ENCODE results near the gene RAB25.
A peak's percentile ranks its signal among the peaks of the same experiment; 100 is the strongest.

Gene RAB25

DNA sequence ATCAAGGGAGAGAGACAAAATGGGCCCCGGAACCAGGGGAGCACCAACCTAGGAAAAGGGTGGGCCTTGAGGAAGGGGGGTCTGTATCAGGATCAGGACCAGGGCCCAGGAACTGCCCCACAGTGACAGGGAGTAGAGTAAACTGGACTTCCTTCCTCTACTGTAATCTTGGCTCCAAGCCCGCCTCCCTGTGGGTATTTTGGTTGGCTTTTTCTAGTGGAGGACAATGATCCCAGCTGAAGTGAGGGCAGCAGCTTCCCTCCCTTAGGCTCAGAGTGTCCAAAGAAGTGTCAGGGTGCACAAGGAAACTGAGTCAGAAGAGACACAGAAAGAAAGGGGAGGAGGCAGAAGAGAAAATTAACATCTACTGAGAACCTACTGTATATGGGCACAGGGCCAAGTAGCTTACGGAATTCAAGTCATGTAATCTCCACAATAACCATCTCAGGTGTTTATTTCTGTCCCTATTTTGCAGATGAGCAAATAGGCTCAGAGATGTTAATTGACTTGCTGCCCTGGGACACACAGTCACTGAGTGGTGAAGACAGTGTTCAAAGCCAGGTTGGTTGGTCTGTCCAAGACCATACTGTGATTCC lies 12.2 kb upstream of the RAB25 start:
- TF ChIP-seq POLR2AphosphoS5 (IDR thresholded peaks at IDR 0.05; ENCODE audit: low read depth, low read length) = no peak
- TF ChIP-seq FOXP2 (optimal IDR thresholded peaks at IDR 0.05; ENCODE audit: borderline replicate concordance, extremely low read depth, extremely low read length, insufficient read depth) = no peak
- TF ChIP-seq TAF1 (IDR thresholded peaks at IDR 0.05; ENCODE audit: borderline replicate concordance, insufficient read depth, low read length) = no peak
- TF ChIP-seq, protein P1, sequence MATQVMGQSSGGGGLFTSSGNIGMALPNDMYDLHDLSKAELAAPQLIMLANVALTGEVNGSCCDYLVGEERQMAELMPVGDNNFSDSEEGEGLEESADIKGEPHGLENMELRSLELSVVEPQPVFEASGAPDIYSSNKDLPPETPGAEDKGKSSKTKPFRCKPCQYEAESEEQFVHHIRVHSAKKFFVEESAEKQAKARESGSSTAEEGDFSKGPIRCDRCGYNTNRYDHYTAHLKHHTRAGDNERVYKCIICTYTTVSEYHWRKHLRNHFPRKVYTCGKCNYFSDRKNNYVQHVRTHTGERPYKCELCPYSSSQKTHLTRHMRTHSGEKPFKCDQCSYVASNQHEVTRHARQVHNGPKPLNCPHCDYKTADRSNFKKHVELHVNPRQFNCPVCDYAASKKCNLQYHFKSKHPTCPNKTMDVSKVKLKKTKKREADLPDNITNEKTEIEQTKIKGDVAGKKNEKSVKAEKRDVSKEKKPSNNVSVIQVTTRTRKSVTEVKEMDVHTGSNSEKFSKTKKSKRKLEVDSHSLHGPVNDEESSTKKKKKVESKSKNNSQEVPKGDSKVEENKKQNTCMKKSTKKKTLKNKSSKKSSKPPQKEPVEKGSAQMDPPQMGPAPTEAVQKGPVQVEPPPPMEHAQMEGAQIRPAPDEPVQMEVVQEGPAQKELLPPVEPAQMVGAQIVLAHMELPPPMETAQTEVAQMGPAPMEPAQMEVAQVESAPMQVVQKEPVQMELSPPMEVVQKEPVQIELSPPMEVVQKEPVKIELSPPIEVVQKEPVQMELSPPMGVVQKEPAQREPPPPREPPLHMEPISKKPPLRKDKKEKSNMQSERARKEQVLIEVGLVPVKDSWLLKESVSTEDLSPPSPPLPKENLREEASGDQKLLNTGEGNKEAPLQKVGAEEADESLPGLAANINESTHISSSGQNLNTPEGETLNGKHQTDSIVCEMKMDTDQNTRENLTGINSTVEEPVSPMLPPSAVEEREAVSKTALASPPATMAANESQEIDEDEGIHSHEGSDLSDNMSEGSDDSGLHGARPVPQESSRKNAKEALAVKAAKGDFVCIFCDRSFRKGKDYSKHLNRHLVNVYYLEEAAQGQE (IDR thresholded peaks at IDR 0.05; ENCODE audit: insufficient read depth in 1 of 2, low read depth in 2 of 2, low read length in 2 of 2) = no peak
- no peak for TF ChIP-seq SIN3A (IDR thresholded peaks at IDR 0.05; ENCODE audit: borderline replicate concordance, insufficient read depth, low read length)

DNA sequence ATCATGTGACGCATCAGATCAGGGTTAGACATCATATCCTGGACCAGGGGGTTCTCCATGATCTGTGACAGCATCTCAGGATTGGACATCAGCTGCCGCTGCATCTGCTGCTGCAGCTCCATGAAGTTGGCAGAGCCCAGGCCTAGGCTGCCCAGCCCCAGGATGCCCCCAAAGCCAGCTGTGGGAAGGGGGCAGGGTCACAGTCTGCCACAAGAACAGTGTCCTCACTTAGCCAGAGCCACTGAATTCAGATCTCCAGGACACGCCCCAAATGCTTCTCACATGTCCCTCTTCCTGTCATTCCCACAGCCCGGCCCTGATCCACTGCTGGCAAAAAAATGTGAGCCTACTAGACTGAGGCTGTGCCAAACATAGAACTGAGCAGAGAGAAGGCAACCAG lies 10.6 kb upstream of the RAB25 start:
- TF ChIP-seq TAF1 (IDR thresholded peaks at IDR 0.05; ENCODE audit: borderline replicate concordance, insufficient read depth, low read length) (no peak), FOXP2 (optimal IDR thresholded peaks at IDR 0.05; ENCODE audit: borderline replicate concordance, extremely low read depth, extremely low read length, insufficient read depth) (no peak), POLR2AphosphoS5 (IDR thresholded peaks at IDR 0.05; ENCODE audit: low read depth, low read length) (no peak), SIN3A (IDR thresholded peaks at IDR 0.05; ENCODE audit: borderline replicate concordance, insufficient read depth, low read length) (no peak)
- TF ChIP-seq, protein P1 (IDR thresholded peaks at IDR 0.05; ENCODE audit: insufficient read depth in 1 of 2, low read depth in 2 of 2, low read length in 2 of 2) = no peak

DNA sequence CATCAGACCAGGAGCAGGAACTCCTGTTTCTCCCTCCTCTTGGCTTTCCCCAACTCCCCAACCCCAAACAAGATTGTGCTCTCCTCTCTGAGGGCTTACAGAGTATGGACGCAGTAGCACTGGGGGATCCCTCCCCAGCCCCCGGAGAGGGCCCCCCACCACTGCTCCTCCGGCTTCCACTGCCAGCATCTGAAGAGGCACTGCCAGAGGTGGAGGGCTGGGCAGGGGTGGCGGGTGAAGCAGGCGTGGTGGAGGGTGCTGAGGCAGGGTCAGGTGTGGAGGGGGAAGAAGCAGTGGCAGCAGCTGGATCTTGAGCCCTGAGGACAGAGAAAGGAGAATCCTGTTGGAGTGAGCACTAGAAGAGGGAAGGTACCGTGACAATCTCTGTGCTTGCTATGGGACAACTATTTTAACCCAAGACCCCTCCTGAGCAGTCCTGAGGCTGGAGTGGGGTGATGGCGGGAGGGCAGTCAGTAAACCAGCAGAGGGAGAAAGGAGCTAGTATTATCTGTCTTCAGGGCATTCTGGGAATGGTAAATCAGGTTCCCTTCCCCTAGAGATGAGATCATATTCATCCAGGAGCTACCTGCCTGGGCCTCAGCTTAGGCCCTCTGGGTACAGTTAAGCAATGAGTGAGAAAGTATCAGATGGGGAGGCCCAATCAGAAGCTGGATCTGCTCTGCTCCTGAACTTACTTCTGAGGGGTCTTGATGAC lies 9.8 kb upstream of the RAB25 start:
- TF ChIP-seq POLR2AphosphoS5 (IDR thresholded peaks at IDR 0.05; ENCODE audit: low read depth, low read length) (no peak), TAF1 (IDR thresholded peaks at IDR 0.05; ENCODE audit: borderline replicate concordance, insufficient read depth, low read length) (no peak), SIN3A (IDR thresholded peaks at IDR 0.05; ENCODE audit: borderline replicate concordance, insufficient read depth, low read length) (no peak), FOXP2 (optimal IDR thresholded peaks at IDR 0.05; ENCODE audit: borderline replicate concordance, extremely low read depth, extremely low read length, insufficient read depth) (no peak)
- TF ChIP-seq, protein P1 (IDR thresholded peaks at IDR 0.05; ENCODE audit: insufficient read depth in 1 of 2, low read depth in 2 of 2, low read length in 2 of 2) = no peak

DNA sequence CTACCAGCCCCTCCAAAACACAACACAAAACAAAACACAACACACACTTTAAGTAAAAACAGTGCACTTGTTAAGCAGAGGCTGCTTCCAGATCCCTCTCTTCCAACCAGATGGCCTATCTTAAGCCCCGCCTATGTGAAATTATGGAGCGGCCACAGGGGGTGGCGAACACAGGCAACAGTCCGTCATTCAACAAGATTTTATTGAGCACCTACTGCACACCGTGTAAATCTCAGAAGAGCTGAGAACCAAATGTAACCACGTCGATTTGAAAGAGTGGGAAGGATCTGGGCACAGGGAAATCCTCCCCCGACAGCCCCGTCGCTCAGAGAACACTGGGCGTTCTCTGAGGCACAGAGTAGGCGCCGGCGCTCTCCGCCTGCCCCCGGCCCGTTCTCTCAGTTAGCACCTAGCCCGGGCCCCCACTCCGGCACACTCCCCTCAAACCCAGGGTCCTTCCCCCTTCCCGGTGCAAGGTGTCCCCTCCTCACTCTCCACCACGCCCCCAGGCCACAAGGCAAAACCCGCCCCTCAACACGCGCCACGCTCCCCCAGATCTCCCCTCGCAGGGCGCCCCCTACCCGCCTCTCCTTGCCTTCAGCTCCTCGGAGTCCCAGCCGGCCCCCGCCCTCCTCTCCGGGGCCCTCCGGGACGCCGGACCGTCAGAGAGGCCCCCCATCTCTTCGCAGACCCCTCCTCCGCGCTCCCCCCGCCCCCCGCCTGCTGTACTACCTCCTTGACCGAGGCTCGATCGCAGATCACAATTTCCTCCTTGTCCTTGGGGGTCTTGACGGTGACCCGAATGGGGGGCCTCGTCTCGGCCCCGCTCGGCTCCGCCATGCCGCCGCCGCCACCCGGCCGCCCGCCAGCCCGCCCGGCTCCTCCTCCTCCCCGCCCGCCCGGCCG lies 7.8 kb upstream of the RAB25 start:
- TF ChIP-seq TAF1 (IDR thresholded peaks at IDR 0.05; ENCODE audit: borderline replicate concordance, insufficient read depth, low read length) (no peak), SIN3A (IDR thresholded peaks at IDR 0.05; ENCODE audit: borderline replicate concordance, insufficient read depth, low read length) (0 out of 2 replicates have a peak, but pooled peaks have one; percentile 13)

DNA sequence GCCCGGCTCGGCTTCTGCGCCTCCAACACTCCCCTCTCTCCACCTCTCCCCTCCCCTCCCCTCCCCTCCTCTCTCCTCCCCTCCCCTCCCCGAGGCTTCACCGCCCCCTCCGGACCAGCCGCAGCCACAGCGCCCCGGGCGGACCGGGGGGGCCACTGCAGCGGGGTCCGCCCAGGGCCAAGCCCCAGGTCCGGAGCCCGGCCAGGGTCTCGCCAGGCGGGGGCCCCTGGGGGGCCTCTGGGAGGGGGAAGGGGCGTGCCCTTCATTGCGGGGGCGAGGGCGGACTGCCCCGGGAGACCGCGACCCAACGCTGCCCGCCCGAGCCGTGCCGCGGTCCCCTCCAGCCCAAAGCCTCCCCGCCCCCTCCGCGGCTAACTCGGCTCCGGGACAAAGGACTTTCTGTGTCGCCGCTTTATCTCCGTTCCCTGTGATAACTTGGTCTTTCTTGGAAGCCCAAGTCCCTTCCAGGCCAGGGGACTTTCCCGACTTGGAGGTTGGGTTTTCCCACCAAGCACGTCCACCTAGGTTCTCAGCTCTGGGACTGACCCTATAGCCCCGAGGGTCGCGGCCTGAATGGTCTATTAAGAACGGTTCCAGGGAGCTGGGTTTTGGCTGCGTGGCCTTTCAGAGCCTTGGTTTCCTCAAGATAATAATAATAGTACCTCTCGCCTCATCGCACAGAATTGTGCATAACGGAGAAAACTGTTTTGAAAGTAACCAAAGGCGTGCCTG lies 7.0 kb upstream of the RAB25 start, which contains the start of gene UBQLN4:
Gene UBQLN4 (minus strand): TSS at position 31 of the 732 bp plus-strand sequence. CDS start 97 bp downstream, outside the sequence.
- TF ChIP-seq TAF1 (IDR thresholded peaks at IDR 0.05; ENCODE audit: borderline replicate concordance, insufficient read depth, low read length) = no peak; the same call in 1 of the 2 replicates
- TF ChIP-seq, protein P1 (IDR thresholded peaks at IDR 0.05; ENCODE audit: insufficient read depth in 1 of 2, low read depth in 2 of 2, low read length in 2 of 2) = peak in 1 of 2 experiments; percentile 23; a peak in 1 of 4 replicates
- peak; percentile 16 for TF ChIP-seq FOXP2 (optimal IDR thresholded peaks at IDR 0.05; ENCODE audit: borderline replicate concordance, extremely low read depth, extremely low read length, insufficient read depth)
- no peak; the same call in 1 of the 2 replicates for TF ChIP-seq POLR2AphosphoS5 (IDR thresholded peaks at IDR 0.05; ENCODE audit: low read depth, low read length)

All from PFSK-1 (cell line).